IPS DF 6.9 (cell line): Measurements from ENCODE around the gene CRYBB3.

ENCODE experiments used
- DNase-seq: peaks from one replicate; pipeline ENCODE4 v3.0.0-alpha.2; 2013; ENCODE audit warnings: low read depth, low spot score
- H3K27ac ChIP-seq: one replicate; pipeline ENCODE4 v1.5.1; 2013; ENCODE audit warnings: low read length, control low read depth
- H3K27me3 ChIP-seq: 2 replicates; pipeline ENCODE4 v1.6.1; 2013; ENCODE audit warnings: mild to moderate bottlenecking, low read length; ENCODE audit not compliant: control insufficient read depth, insufficient read depth
- H3K36me3 ChIP-seq: 2 replicates; pipeline ENCODE4 v1.6.1; 2013; ENCODE audit warnings: low read length; ENCODE audit not compliant: control insufficient read depth, insufficient read depth
- H3K4me1 ChIP-seq: 2 replicates; pipeline ENCODE4 v1.6.1; 2013; ENCODE audit warnings: low read length; ENCODE audit not compliant: control insufficient read depth, insufficient read depth
- H3K4me3 ChIP-seq: 2 replicates; pipeline ENCODE4 v1.5.1; 2013; ENCODE audit warnings: mild to moderate bottlenecking, low read length
- H3K9me3 ChIP-seq: 2 replicates; pipeline ENCODE4 v1.6.1; 2013; ENCODE audit warnings: low read length, inconsistent platforms; ENCODE audit not compliant: control insufficient read depth, insufficient read depth
- WGBS: extraction: QIAGEN DNeasy Blood & Tissue Kit; methylation state at CpG from one replicate; pipeline ENCODE4 v1.1.7; 2013; ENCODE audit warnings: mixed read lengths, missing lambda C conversion rate; ENCODE audit not compliant: insufficient read length, insufficient coverage; 5-methylcytosine and 5-hydroxymethylcytosine counted together

CRYBB3 gene

GRCh38 chr22:25165785-25166184 lies 33.9 kb upstream of the CRYBB3 start:
- Histone ChIP-seq H3K4me3 (no peak overlapping the region), H3K36me3 (no peaks in the 10 kb centered on the region), H3K27me3 (no peaks in the 10 kb centered on the region), H3K4me1 (no peaks in the 10 kb centered on the region), H3K9me3 (no peaks in the 10 kb centered on the region), H3K27ac (no peak overlapping the region)
- WGBS: no CpG with 5 or more reads among the region's 10 CpGs
- DNase-seq: no peak

DNA sequence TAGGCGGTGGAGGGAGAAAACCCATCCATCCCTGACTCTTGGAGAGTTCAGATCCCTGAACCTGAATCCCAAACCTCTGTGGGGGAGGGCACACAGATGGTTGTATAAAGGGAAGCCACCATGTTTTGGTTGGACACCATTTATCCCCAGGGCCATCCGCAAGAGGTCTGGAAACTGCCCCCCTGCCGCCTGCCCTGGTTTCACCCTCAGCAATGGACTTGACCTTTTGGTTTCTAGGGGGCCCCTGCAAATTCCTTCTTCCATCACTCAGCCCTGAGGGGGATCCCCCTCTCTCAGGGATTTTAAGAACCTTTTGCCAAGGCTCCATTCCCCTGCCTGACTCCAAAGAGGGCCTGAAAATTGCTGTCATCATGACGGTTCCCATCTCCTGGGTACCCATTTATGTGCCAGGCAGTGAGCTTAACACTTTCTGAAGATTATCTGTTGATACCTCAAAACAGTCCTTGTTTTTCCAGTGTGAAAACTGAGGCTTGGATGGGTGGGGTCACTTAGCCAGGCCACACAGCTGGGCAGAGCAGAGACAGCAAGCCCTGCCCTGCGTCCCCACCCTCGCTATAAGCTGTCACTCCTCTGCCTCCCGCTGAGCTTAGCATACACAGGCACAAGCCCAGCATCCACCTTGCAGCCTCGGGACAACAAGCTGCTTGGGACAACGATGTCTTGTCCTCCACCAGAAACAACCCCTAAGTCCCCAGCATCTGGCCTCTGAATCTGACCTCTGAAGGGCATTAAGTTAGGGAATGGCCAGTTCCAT lies 33.2 kb upstream of the CRYBB3 start:
- Histone ChIP-seq H3K4me3 (no peak overlapping the region), H3K27me3 (no peaks in the 10 kb centered on the region), H3K27ac (no peak overlapping the region), H3K9me3 (no peaks in the 10 kb centered on the region), H3K4me1 (no peaks in the 10 kb centered on the region), H3K36me3 (no peaks in the 10 kb centered on the region)
- WGBS: no CpG with 5 or more reads among the region's 9 CpGs
- DNase-seq: no peak

DNA sequence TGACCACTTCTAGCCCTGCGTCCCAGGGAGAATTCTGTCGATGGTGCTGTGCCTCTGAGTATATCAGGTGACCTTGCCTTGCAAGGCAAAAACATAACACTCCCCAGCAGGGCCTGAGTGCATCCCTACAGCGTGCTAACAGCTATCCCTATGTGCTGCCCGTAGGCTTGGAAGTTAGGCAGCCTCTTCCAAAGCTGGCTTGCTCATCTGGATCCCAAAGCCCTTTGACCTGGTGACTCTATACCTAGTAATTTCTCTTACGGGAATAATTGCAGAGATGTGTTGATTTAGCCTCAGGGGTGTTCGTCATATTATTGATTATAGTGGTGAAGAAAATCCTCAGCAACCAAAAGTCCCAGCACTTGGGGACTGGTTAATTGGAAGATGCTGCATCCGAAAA lies 32.6 kb upstream of the CRYBB3 start:
- DNase-seq: no peak

GRCh38 chr22:25167834-25168601 lies 31.6 kb upstream of the CRYBB3 start:
- Histone ChIP-seq H3K9me3 (no peaks in the 10 kb centered on the region), H3K4me1 (no peaks in the 10 kb centered on the region), H3K4me3 (no peak overlapping the region), H3K27ac (no peak overlapping the region), H3K36me3 (no peaks in the 10 kb centered on the region), H3K27me3 (no peaks in the 10 kb centered on the region)
- no CpG with 5 or more reads among the region's 14 CpGs for WGBS
- DNase-seq: no peak

More for the DNA sequence above, 32.6 kb upstream of the CRYBB3 start:
- no peaks in the 10 kb centered on the region for H3K27me3 ChIP-seq
- no peak overlapping the region for H3K4me3 ChIP-seq
- WGBS: no CpG with 5 or more reads among the region's 7 CpGs
- H3K36me3 ChIP-seq: no peaks in the 10 kb centered on the region
- no peaks in the 10 kb centered on the region for H3K4me1 ChIP-seq
- no peak overlapping the region for H3K27ac ChIP-seq
- H3K9me3 ChIP-seq: no peaks in the 10 kb centered on the region

- Histone ChIP-seq H3K27me3 (no peaks in the 10 kb centered on the region), H3K27ac (no peak overlapping the region), H3K36me3 (no peaks in the 10 kb centered on the region), H3K4me3 (no peak overlapping the region), H3K9me3 (no peaks in the 10 kb centered on the region), H3K4me1 (no peaks in the 10 kb centered on the region)
- WGBS: no CpG with 5 or more reads among the region's 17 CpGs
- DNase-seq: no peak
Observed at GRCh38 chr22:25169278-25170031, 30.2 kb upstream of the CRYBB3 start.

DNA sequence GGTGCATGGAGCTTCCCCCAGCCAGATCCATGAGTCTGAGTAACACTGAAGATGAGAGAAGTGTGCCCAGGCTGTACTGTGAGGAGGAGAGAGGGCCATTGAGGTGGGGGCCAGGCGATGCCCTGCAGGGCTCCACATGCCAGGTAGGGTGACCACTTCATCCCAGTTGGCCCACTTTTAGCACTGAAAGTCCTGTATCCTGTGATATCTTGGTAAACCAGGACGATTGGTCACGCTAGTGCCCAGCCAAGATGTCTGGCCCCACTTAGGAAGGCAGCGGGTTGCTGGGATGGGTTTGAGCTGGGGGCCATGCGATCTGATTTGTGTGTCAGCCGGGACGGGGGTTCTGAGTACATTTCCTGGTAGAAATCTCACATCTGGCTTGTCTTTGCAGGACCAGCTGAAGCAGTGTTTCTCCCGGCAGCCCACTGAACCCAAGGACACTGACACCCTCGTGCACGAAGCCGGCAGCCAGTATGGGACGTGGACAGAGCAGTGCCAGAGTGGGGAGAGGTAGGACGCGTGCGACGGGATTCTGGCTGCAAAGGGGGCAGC lies 29.2 kb upstream of the CRYBB3 start:
- Histone ChIP-seq H3K4me3 (no peak overlapping the region), H3K36me3 (no peaks in the 10 kb centered on the region), H3K27me3 (no peaks in the 10 kb centered on the region), H3K4me1 (peaks cover 2% of the 10 kb centered on the region; the same call in 1 of the 2 replicates), H3K27ac (no peak overlapping the region), H3K9me3 (no peaks in the 10 kb centered on the region)
- DNase-seq: no peak
- no CpG with 5 or more reads among the region's 16 CpGs for WGBS

DNA sequence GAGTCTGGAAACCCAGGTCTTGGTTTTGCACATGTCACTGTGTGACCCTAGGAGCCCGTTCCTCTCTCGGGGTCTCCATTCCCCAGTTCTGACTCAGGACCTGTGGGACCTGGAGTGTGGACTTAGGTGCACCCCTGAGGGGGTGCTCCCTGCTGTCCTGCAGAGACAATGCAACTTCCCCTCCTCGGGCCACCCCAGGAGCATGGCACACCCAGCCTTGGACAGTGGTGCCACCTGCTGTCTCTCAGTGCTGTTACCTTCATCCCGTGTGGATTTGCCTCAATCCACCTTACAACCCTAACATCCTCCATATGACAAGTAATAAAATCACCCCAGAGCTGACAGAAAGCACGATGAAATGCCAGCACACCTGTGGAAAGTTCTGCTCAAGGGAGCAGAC lies 27.5 kb upstream of the CRYBB3 start:
- Histone ChIP-seq H3K27me3 (no peaks in the 10 kb centered on the region), H3K4me3 (no peak overlapping the region), H3K27ac (no peak overlapping the region), H3K36me3 (no peaks in the 10 kb centered on the region), H3K9me3 (no peaks in the 10 kb centered on the region), H3K4me1 (peaks cover 2% of the 10 kb centered on the region; the same call in 1 of the 2 replicates)
- no CpG with 5 or more reads among the region's 5 CpGs for WGBS
- no peak for DNase-seq

DNA sequence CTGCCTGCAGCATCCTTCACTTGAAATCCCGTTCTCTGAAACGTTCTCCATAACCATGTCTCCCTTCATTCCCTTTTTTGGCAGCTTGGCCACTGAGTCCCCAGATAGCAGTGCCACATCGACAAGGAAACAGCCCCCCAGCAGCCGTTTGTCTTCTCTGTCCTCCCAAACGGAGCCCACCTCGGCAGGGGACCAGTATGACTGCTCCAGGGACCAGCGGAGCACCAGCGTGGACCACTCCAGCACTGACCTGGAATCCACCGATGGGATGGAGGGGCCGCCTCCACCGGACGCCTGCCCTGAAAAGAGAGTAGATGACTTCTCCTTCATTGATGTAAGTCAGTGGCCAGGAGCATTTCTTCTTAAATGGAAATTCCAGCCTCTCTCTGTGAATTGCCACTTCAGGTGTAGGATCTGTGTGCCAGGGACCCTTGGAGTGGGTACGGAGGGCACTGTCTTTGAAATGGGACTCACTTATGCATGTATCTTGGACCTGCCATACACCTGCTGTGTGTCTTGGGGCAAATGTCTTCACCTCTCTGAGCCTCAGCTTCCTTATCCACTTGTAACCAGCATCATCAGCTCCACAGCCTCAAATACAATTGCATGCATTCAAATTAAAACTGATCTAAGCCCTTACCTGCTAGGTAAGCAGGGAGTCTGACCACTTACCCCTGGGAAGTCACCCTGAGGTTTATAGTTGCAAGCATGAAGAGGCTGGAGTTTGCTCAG lies 25.3 kb upstream of the CRYBB3 start:
- Histone ChIP-seq H3K27ac (no peak overlapping the region), H3K27me3 (no peaks in the 10 kb centered on the region), H3K9me3 (no peaks in the 10 kb centered on the region), H3K4me3 (no peak overlapping the region), H3K36me3 (no peaks in the 10 kb centered on the region), H3K4me1 (peaks cover 2% of the 10 kb centered on the region; the same call in 1 of the 2 replicates)
- no CpG with 5 or more reads among the region's 13 CpGs for WGBS
- no peak for DNase-seq

DNA sequence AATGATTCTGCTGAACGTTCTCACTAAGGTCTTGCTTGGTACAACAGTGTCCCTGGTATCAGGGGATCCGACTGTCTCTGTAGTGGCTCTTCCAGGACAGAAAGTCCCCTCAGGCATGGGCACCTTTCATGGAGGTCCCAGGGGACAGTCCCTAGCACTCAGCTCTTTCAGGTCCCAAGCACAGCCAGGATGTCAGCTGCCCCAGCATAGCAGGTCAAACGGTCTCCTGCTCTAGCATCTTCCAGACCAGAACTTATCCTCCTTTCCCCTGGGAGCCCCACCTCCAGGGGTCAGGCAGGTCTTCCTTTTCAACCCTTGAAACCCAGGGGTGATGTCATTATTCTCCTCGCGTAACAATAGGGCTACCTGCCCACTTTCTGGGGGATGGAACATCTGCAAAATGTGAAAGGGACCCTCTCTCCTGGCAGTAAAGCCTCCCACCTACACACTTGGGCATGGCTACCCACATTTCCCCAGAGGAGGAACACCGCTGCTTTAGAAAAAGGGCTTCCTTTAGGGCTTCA lies 24.7 kb upstream of the CRYBB3 start:
- no peak for DNase-seq
- Histone ChIP-seq H3K4me3 (no peak overlapping the region), H3K27me3 (no peaks in the 10 kb centered on the region), H3K27ac (no peak overlapping the region), H3K4me1 (peaks cover 2% of the 10 kb centered on the region; the same call in 1 of the 2 replicates), H3K9me3 (no peaks in the 10 kb centered on the region), H3K36me3 (no peaks in the 10 kb centered on the region)
- no CpG with 5 or more reads among the region's 6 CpGs for WGBS
